A549 (cell line): Measurements from ENCODE around the gene TMEM168. TPM values are rescaled to one million over a fixed set of nuclear protein-coding genes. Genes with fewer than 3 reads are reported as not detected.

ENCODE experiments used
- ATAC-seq, 2 experiments: fragments of 200-7000 bp in 1 of 2; fragments of >200 bp in 1 of 2; cut with Nextera tagmentation in 1 of 2; cut with Tn5 transposase in 1 of 2; 3 replicates each; pipeline versions ENCODE4 v1.8.0 to v1.9.1; 2018 to 2020; ENCODE audit warnings: mild to moderate bottlenecking in 1 of 2, moderate library complexity in 1 of 2
- CTCF ChIA-PET: fragments of 300-600 bp; sonication (Branson Sonifier 250); formaldehyde crosslinking; extraction: SDS; loops from one replicate; lab custom pipeline; 2021; ENCODE audit warnings: antibody characterized with exemption, inconsistent platforms; lab: Yijun Ruan, JAX
- POLR2A ChIA-PET: fragments of 350-600 bp; formaldehyde crosslinking; extraction: SDS; loops from one replicate; lab custom pipeline; 2021; ENCODE audit warnings: antibody characterized with exemption, inconsistent platforms; lab: Yijun Ruan, JAX
- DNase-seq, 2 experiments: peaks; one replicate each; pipeline versions ENCODE4 v3.0.0 to v3.0.0-alpha.2; 2011 to 2016; ENCODE audit warnings: low read depth in 1 of 2, low spot score in 1 of 2
- FAIRE-seq: peaks from 2 replicates; lab custom pipeline; 2011; peaks lifted over from hg19 to GRCh38; lab: Jason Lieb, UNC
- H3K27ac ChIP-seq, 2 experiments: fragments of >200 bp; sonication (Bioruptor Twin); formaldehyde crosslinking; 3 replicates each; pipeline ENCODE4 v1.5.1; 2016 to 2017
- H3K4me1 ChIP-seq: fragments of >200 bp; sonication (Bioruptor Twin); formaldehyde crosslinking; 3 replicates; pipeline ENCODE4 v1.6.1; 2016
- H3K4me2 ChIP-seq: fragments of >200 bp; sonication (Bioruptor Twin); formaldehyde crosslinking; 3 replicates; pipeline ENCODE4 v1.6.1; 2016
- H3K4me3 ChIP-seq: fragments of >200 bp; sonication (Bioruptor Twin); formaldehyde crosslinking; 3 replicates; pipeline ENCODE4 v1.5.1; 2016
- H3K9me3 ChIP-seq: fragments of >200 bp; sonication (Bioruptor Twin); formaldehyde crosslinking; 3 replicates; pipeline ENCODE4 v1.6.1; 2016
- BHLHE40 ChIP-seq: IDR thresholded peaks from 2 replicates; pipeline ENCODE4 v1.6.1; 2012; ENCODE audit warnings: low read depth, low read length, inconsistent platforms
- CEBPB ChIP-seq, 2 experiments: fragments of >200 bp in 1 of 2; sonication (Bioruptor Twin) in 1 of 2; formaldehyde crosslinking in 1 of 2; IDR thresholded peaks; 2 replicates each; pipeline ENCODE4 v1.6.1; 2012 to 2016
- CHD2 ChIP-seq: fragments of 150-350 bp; IDR thresholded peaks from 2 replicates; pipeline ENCODE4 v1.6.1; 2014; ENCODE audit warnings: low read length; ENCODE audit not compliant: partially characterized antibody
- EHMT2 ChIP-seq: fragments of 200-600 bp; sonication (generic); IDR thresholded peaks from 2 replicates; pipeline ENCODE4 v1.6.1; 2016; ENCODE audit warnings: antibody characterized with exemption, low read depth, mild to moderate bottlenecking, moderate library complexity
- ESRRA ChIP-seq: fragments of 150-350 bp; IDR thresholded peaks from 2 replicates; pipeline ENCODE4 v1.6.1; 2014; ENCODE audit warnings: mild to moderate bottlenecking, low read length, borderline replicate concordance
- GATA3 ChIP-seq: IDR thresholded peaks from 2 replicates; pipeline ENCODE4 v1.6.1; 2012; ENCODE audit warnings: borderline replicate concordance
- HEYL ChIP-seq: fragments of 250-450 bp; sonication (Bioruptor Pico); IDR thresholded peaks from 2 replicates; pipeline ENCODE4 v1.8.0; 2021; ENCODE audit warnings: mild to moderate bottlenecking, moderate library complexity
- HOXB13 ChIP-seq: fragments of 250-450 bp; sonication (Bioruptor Pico); IDR thresholded peaks from 2 replicates; pipeline ENCODE4 v1.5.0; 2020; ENCODE audit warnings: low read depth, mild to moderate bottlenecking, moderate library complexity
- HOXB5 ChIP-seq: fragments of 250-450 bp; sonication (Bioruptor Pico); IDR thresholded peaks from 2 replicates; pipeline ENCODE4 v1.5.0; 2020; ENCODE audit warnings: mild to moderate bottlenecking, moderate library complexity
- KDM1A ChIP-seq: fragments of 200-600 bp; sonication (generic); IDR thresholded peaks from 2 replicates; pipeline ENCODE4 v1.6.1; 2016; ENCODE audit warnings: low read depth, mild to moderate bottlenecking
- KDM5A ChIP-seq: fragments of 200-600 bp; sonication (generic); IDR thresholded peaks from 2 replicates; pipeline ENCODE4 v1.6.1; 2016; ENCODE audit warnings: antibody characterized with exemption, mild to moderate bottlenecking
- MYC ChIP-seq: IDR thresholded peaks from 2 replicates; pipeline ENCODE4 v1.6.1; 2012; ENCODE audit warnings: mild to moderate bottlenecking, inconsistent platforms, low read length, improper control_type of control experiment, borderline replicate concordance
- NFE2L2 ChIP-seq: fragments of 150-350 bp; conservative IDR thresholded peaks from 2 replicates; pipeline ENCODE4 v1.6.1; 2014; ENCODE audit warnings: low read length
- POLR2A ChIP-seq: IDR thresholded peaks from 2 replicates; pipeline ENCODE4 v1.6.1; 2012; ENCODE audit warnings: mild to moderate bottlenecking, low read length
- POLR2AphosphoS2 ChIP-seq: conservative IDR thresholded peaks from 2 replicates; pipeline ENCODE4 v1.6.1; 2012; ENCODE audit warnings: low read length, improper control_type of control experiment, inconsistent platforms
- RARB ChIP-seq: fragments of 250-450 bp; sonication (Bioruptor Pico); IDR thresholded peaks from 2 replicates; pipeline ENCODE4 v1.8.0; 2021; ENCODE audit warnings: mild to moderate bottlenecking, moderate library complexity
- RCOR1 ChIP-seq: fragments of 150-350 bp; IDR thresholded peaks from 2 replicates; pipeline ENCODE4 v1.6.1; 2014; ENCODE audit warnings: antibody characterized with exemption, low read length, low read depth
- SREBF2 ChIP-seq: fragments of 450-650 bp; IDR thresholded peaks from 2 replicates; pipeline ENCODE4 v1.6.1; 2014; ENCODE audit warnings: mild to moderate bottlenecking, moderate library complexity
- TP53 ChIP-seq: fragments of 250-450 bp; sonication (Bioruptor Pico); IDR thresholded peaks from 2 replicates; pipeline ENCODE4 v1.5.0; 2021; ENCODE audit warnings: mild to moderate bottlenecking, moderate library complexity
- ZNF302 ChIP-seq: fragments of 250-450 bp; sonication (Bioruptor Pico); IDR thresholded peaks from 2 replicates; pipeline ENCODE4 v1.9.0; 2021; ENCODE audit warnings: inconsistent platforms, mild to moderate bottlenecking, moderate library complexity
- ZSCAN20 ChIP-seq: fragments of 250-450 bp; sonication (Bioruptor Pico); IDR thresholded peaks from 2 replicates; pipeline ENCODE4 v1.8.0; 2022; ENCODE audit warnings: mild to moderate bottlenecking, moderate library complexity
- WGBS: methylation state at CpG from one replicate; pipeline ENCODE4 v1.1.6; 2017; ENCODE audit errors: missing lambda C conversion rate; 5-methylcytosine and 5-hydroxymethylcytosine counted together
- polyA plus RNA-seq, 4 experiments: library from polyadenylated mRNA; depleted of rRNA in 3 of 4; stranded (reverse); fragments of >200 nt; fragmentation: RNase III in 1 of 4; extraction: RNeasy Plus Mini Kit Qiagen cat#74134 plus additional on column Dnase treatment in 1 of 4; gene quantifications; 2 replicates in 3 of 4; 3 replicates in 1 of 4; pipeline ENCODE4 v1.2.3, GENCODE V29; 2011 to 2017
- TF ChIP-seq, protein P1 (sequence below): fragments of 450-650 bp; IDR thresholded peaks from 2 replicates; pipeline ENCODE4 v1.6.1; 2014; ENCODE audit warnings: antibody characterized with exemption
- TF ChIP-seq, protein P2 (sequence below): IDR thresholded peaks from 2 replicates; pipeline ENCODE4 v1.6.1; 2012; ENCODE audit warnings: low read depth, borderline replicate concordance
- TF ChIP-seq, protein P3 (sequence below): IDR thresholded peaks from 2 replicates; pipeline ENCODE4 v1.6.1; 2012
- TF ChIP-seq, protein P4 (sequence below): fragments of >200 bp; sonication (Bioruptor Twin); formaldehyde crosslinking; IDR thresholded peaks from 2 replicates; pipeline ENCODE4 v1.6.1; 2016
- TF ChIP-seq, protein P5 (sequence below): fragments of 150-350 bp; IDR thresholded peaks from 2 replicates; pipeline ENCODE4 v1.6.1; 2014; ENCODE audit warnings: low read depth, mild to moderate bottlenecking, low read length
- TF ChIP-seq, protein P6 (sequence below): fragments of 250-450 bp; sonication (Bioruptor Pico); IDR thresholded peaks from 2 replicates; pipeline ENCODE4 v1.5.0; 2020; ENCODE audit warnings: low read depth, mild to moderate bottlenecking, moderate library complexity

TMEM168 gene
- polyA plus RNA-seq, 2 of the 4 experiments (the other 2 are of a cell fraction) = 11.4 to 40.0 TPM

DNA sequence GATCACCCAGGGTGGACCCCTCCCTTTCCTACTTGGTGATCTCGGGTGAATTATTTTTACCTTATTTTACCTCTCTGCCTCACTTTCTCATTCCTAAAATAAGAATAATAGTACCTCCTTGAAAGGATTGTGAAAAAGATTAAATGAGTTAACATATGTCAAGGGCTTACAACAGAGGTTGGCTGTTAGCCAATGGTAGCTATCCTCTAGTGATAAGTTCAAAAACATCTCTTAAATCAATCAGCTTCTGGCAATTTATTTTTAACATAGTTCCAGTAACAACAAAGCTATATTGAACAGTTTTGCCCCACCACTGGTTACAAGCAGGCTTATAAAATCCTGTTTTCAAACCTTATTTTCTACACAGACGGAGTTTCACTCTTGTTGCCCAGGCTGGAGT, 45.4 kb downstream of the TMEM168 start:
- ATAC-seq = no peak
- H3K4me3 ChIP-seq = no peak overlapping the region
- no peaks in the 10 kb centered on the region for H3K4me1 ChIP-seq
- TF ChIP-seq, protein P1, sequence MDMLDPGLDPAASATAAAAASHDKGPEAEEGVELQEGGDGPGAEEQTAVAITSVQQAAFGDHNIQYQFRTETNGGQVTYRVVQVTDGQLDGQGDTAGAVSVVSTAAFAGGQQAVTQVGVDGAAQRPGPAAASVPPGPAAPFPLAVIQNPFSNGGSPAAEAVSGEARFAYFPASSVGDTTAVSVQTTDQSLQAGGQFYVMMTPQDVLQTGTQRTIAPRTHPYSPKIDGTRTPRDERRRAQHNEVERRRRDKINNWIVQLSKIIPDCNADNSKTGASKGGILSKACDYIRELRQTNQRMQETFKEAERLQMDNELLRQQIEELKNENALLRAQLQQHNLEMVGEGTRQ = no peak
- no peak for TF ChIP-seq CEBPB (IDR thresholded peaks at IDR 0.05)
- TF ChIP-seq, protein P2, sequence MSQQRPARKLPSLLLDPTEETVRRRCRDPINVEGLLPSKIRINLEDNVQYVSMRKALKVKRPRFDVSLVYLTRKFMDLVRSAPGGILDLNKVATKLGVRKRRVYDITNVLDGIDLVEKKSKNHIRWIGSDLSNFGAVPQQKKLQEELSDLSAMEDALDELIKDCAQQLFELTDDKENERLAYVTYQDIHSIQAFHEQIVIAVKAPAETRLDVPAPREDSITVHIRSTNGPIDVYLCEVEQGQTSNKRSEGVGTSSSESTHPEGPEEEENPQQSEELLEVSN = no peak
- TF ChIP-seq GATA3 = no peak
- no peak for TF ChIP-seq EHMT2
- TF ChIP-seq, protein P3, sequence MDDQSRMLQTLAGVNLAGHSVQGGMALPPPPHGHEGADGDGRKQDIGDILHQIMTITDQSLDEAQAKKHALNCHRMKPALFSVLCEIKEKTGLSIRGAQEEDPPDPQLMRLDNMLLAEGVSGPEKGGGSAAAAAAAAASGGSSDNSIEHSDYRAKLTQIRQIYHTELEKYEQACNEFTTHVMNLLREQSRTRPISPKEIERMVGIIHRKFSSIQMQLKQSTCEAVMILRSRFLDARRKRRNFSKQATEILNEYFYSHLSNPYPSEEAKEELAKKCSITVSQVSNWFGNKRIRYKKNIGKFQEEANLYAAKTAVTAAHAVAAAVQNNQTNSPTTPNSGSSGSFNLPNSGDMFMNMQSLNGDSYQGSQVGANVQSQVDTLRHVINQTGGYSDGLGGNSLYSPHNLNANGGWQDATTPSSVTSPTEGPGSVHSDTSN = no peak
- TF ChIP-seq HOXB5 (CRISPR knock-in tag) = no peak
- TF ChIP-seq HOXB13 (CRISPR knock-in tag) = no peak
- no peak for TF ChIP-seq ZNF302 (CRISPR knock-in tag)
- TF ChIP-seq ESRRA = no peak
- ChIA-PET POLR2A (no interaction called here), CTCF (no interaction called here)
- FAIRE-seq = no peak
- H3K9me3 ChIP-seq = no peaks in the 10 kb centered on the region
- H3K27ac ChIP-seq = no peak overlapping the region
- no peak overlapping the region for H3K4me2 ChIP-seq
- DNase-seq = no peak
- WGBS = 81% methylated on average over 2 of the region's 2 CpGs

DNA sequence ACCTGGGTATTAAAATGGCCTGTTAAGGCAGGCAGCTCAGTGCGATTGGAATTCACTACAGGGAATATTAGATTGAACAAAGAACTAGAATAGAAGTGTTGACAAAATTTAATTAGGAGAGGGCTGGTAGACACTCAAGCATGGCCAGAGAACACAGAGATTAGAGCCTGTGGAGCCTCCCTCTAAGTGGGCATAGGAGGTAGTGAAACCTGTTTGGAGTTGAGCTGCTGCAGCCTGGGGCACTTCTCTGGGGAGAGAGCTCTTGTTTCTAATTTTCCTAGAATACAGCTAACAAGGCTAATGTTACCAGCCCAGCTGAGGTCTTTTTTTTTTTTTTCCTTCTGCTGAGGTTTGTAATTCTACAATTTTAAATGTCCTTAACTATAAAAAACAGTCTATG, 46.4 kb downstream of the TMEM168 start:
- no peak overlapping the region for H3K27ac ChIP-seq
- H3K4me1 ChIP-seq = no peaks in the 10 kb centered on the region
- no peak for ATAC-seq
- 38% methylated on average over 1 of the region's 1 CpG for WGBS
- no peak for FAIRE-seq
- POLR2A ChIA-PET = no interaction called here
- H3K9me3 ChIP-seq = no peaks in the 10 kb centered on the region
- CTCF ChIA-PET = no interaction called here
- no peak overlapping the region for H3K4me2 ChIP-seq
- no peak for DNase-seq
- H3K4me3 ChIP-seq = no peak overlapping the region
- TF ChIP-seq, protein P4, sequence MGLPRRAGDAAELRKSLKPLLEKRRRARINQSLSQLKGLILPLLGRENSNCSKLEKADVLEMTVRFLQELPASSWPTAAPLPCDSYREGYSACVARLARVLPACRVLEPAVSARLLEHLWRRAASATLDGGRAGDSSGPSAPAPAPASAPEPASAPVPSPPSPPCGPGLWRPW = no peak
- TF ChIP-seq HEYL (CRISPR knock-in tag) (no peak), KDM1A (no peak), NFE2L2 (no peak), ZNF302 (CRISPR knock-in tag) (no peak), SREBF2 (no peak), BHLHE40 (no peak), ZSCAN20 (CRISPR knock-in tag) (no peak), KDM5A (no peak), POLR2A (no peak), MYC (no peak), RCOR1 (no peak), RARB (CRISPR knock-in tag) (no peak), POLR2AphosphoS2 (no peak), CHD2 (no peak), GATA3 (no peak), TP53 (CRISPR knock-in tag) (no peak)
- TF ChIP-seq, protein P5, sequence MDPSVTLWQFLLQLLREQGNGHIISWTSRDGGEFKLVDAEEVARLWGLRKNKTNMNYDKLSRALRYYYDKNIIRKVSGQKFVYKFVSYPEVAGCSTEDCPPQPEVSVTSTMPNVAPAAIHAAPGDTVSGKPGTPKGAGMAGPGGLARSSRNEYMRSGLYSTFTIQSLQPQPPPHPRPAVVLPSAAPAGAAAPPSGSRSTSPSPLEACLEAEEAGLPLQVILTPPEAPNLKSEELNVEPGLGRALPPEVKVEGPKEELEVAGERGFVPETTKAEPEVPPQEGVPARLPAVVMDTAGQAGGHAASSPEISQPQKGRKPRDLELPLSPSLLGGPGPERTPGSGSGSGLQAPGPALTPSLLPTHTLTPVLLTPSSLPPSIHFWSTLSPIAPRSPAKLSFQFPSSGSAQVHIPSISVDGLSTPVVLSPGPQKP = no peak
- TF ChIP-seq, protein P6, sequence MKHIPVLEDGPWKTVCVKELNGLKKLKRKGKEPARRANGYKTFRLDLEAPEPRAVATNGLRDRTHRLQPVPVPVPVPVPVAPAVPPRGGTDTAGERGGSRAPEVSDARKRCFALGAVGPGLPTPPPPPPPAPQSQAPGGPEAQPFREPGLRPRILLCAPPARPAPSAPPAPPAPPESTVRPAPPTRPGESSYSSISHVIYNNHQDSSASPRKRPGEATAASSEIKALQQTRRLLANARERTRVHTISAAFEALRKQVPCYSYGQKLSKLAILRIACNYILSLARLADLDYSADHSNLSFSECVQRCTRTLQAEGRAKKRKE (CRISPR knock-in tag) = no peak
